SK-N-SH (cell line): ENCODE results near the gene DSE.

Experiments used
- CTCF ChIP-seq: fragments of 200-600 bp; sonication (generic); IDR thresholded peaks from 2 replicates; pipeline ENCODE4 v1.6.1; 2017; ENCODE audit warnings: antibody characterized with exemption, mild to moderate bottlenecking, moderate library complexity
- ELF1 ChIP-seq: IDR thresholded peaks from 2 replicates; pipeline ENCODE4 v1.4.0; 2012
- EZH2phosphoT487 ChIP-seq: fragments of 200-600 bp; sonication (generic); IDR thresholded peaks from 2 replicates; pipeline ENCODE4 v1.6.1; 2017; ENCODE audit warnings: low read depth, mixed run types, mild to moderate bottlenecking, antibody characterized with exemption, moderate library complexity, borderline replicate concordance
- FOXJ3 ChIP-seq: sonication (generic); formaldehyde crosslinking; IDR thresholded peaks from 2 replicates; pipeline ENCODE4 v1.5.1; 2020; ENCODE audit warnings: mild to moderate bottlenecking, missing genetic modification reagents
- NRF1 ChIP-seq: IDR thresholded peaks from 2 replicates; pipeline ENCODE4 v1.6.1; 2012; ENCODE audit warnings: low read depth, mild to moderate bottlenecking, low read length
- TAF1 ChIP-seq: IDR thresholded peaks from 2 replicates; pipeline ENCODE4 v1.6.1; 2012; ENCODE audit warnings: low read depth, mild to moderate bottlenecking, low read length, moderate library complexity, borderline replicate concordance

- TF ChIP-seq CTCF (no peak), TAF1 (no peak), NRF1 (no peak), ELF1 (no peak), EZH2phosphoT487 (no peak), FOXJ3 (CRISPR knock-in tag) (no peak)
These were observed 36.1 kb downstream of the DSE start for GRCh38 chr6:116406678-116407345.
